ENCODE measurements around the gene CDH23. TPM values are rescaled to one million over a fixed set of nuclear protein-coding genes. Genes with fewer than 3 reads are reported as not detected.

CDH23 gene
- total and polyA plus RNA-seq, 9 of the 15 experiments (the other 6 are each of a cell fraction or from before 2014, with no cell fraction given), result 0.18 to 1.2 (median 0.47) TPM

GRCh38 chr10:71743089-71743838 is 346.5 kb downstream of the CDH23 start:
- 15% methylated on average over 4 of the region's 4 CpGs for WGBS (ENCODE audit: insufficient coverage, low coverage, missing lambda C conversion rate)
- Histone ChIP-seq H2AFZ (ENCODE audit: low read depth, low read length) (peak overlapping the region; percentile 51), H4K20me1 (replicated peaks; ENCODE audit: control insufficient read depth, insufficient read depth, low read length) (no peaks in the 10 kb centered on the region), H3K27me3 (ENCODE audit: control insufficient read depth in 2 of 2, insufficient read depth in 2 of 2, low read length in 2 of 2) (no peaks in the 10 kb centered on the region), H3K9me1 (ENCODE audit: control insufficient read depth, insufficient read depth, low read length) (peaks cover 3% of the 10 kb centered on the region), H3K4me1 (replicated peaks in 1 of 2; ENCODE audit: control insufficient read depth in 2 of 2, insufficient read depth in 2 of 2, low read length in 2 of 2) (peaks cover 50 to 52% of the 10 kb centered on the region in 2 experiments), H3K27ac (ENCODE audit: extremely low read depth, low read depth, low read length) (no peak overlapping the region), H3K4me2 (ENCODE audit: insufficient read depth, low read length) (no peak overlapping the region), H3K9ac (ENCODE audit: insufficient read depth in 1 of 2, low read depth in 2 of 2, low read length in 2 of 2) (peak overlapping the region in 1 of 2 experiments; percentile 3; a peak in 1 of 4 replicates), H3K79me2 (ENCODE audit: control insufficient read depth, insufficient read depth, low read length) (no peaks in the 10 kb centered on the region), H3K36me3 (ENCODE audit: control insufficient read depth, insufficient read depth, low read length) (no peaks in the 10 kb centered on the region), H3K4me3 (no peak overlapping the region), H3K9me3 (replicated peaks; ENCODE audit: control insufficient read depth, insufficient read depth, low read depth, low read length) (no peaks in the 10 kb centered on the region)
- FAIRE-seq (no peak), ATAC-seq (no peak), DNase-seq (ENCODE audit: extremely low read depth in 1 of 4, low spot score in 3 of 4) (peak in 1 of 4 experiments; percentile 39)
- ChIA-PET CTCF (ENCODE audit: low intra/inter-chr PET ratio) (no interaction called here), POLR2A (interaction anchor here (0.9 to 1.0 kb wide), 3 partner anchors 9 to 369 kb away, joined by 3 to 5 read pairs (median 4); no protein-coding TSS in a partner anchor)
- intact Hi-C loops (cut with micrococcal nuclease) (no loop called here), in situ Hi-C loops (cut with MboI) (no loop called here)
- BruUV-seq (replicated peaks), result no TSS peak
- no peak for TF ChIP-seq ZNF655 (CRISPR knock-in tag; IDR thresholded peaks at IDR 0.05)
- TF ChIP-seq MIER1 (IDR thresholded peaks at IDR 0.05; ENCODE audit: low read depth), result no peak
- 0 out of 2 replicates have a peak, but pooled peaks have one; percentile 0 for TF ChIP-seq ZNF395 (CRISPR knock-in tag; IDR thresholded peaks at IDR 0.05)
- no peak for TF ChIP-seq ZBTB12 (CRISPR knock-in tag; IDR thresholded peaks at IDR 0.05)
- no peak for TF ChIP-seq DMBX1 (CRISPR knock-in tag; IDR thresholded peaks at IDR 0.05; ENCODE audit: borderline replicate concordance)
- TF ChIP-seq KLF6 (CRISPR knock-in tag; IDR thresholded peaks at IDR 0.05; ENCODE audit: borderline replicate concordance), result no peak
- 0 out of 2 replicates have a peak, but pooled peaks have one; percentile 9 for TF ChIP-seq PKNOX1 (IDR thresholded peaks at IDR 0.05)
- no peak for TF ChIP-seq ZNF551 (CRISPR knock-in tag; IDR thresholded peaks at IDR 0.05)
- peak; percentile 8; the same call in 1 of the 2 replicates for TF ChIP-seq ZBTB7A (IDR thresholded peaks at IDR 0.05; ENCODE audit: borderline replicate concordance, control insufficient read depth, low read depth, low read length)
